ENCODE data around the gene CYTH4.

- TF ChIP-seq POLR2A (IDR thresholded peaks at IDR 0.05): no peak
- TF ChIP-seq CTCF (IDR thresholded peaks at IDR 0.05): no peak
- TF ChIP-seq POLR2AphosphoS5 (IDR thresholded peaks at IDR 0.05): no peak
- TF ChIP-seq EP300 (IDR thresholded peaks at IDR 0.05): no peak
These were observed 9.0 kb upstream of the CYTH4 start for GRCh38 chr22:37273126-37273845.

Measured in stomach (tissue), 4 donors.